HFFc6 (cell line): ENCODE measurements around the gene KANSL1. TPM values are rescaled to one million over a fixed set of nuclear protein-coding genes. Genes with fewer than 3 reads are reported as not detected.
"Not testable (repeated sequence)": the region's sequence is repeated elsewhere in the genome, so short reads cannot be mapped to it uniquely, and the experiment has no call there.

Experiments
- DNase-seq: peaks from one replicate; pipeline ENCODE4 v3.0.0-alpha.2; 2018
- H3K27ac Mint-ChIP-seq: 2 replicates; pipeline ENCODE4 v1.8.0; 2020; ENCODE audit warnings: mild to moderate bottlenecking, mixed read lengths
- H3K27me3 Mint-ChIP-seq: 2 replicates; pipeline ENCODE4 v1.8.0; 2021; ENCODE audit warnings: mild to moderate bottlenecking, moderate library complexity, mixed read lengths; ENCODE audit not compliant: insufficient read depth
- H3K36me3 Mint-ChIP-seq: 2 replicates; pipeline ENCODE4 v1.8.0; 2021; ENCODE audit warnings: low read depth, mixed read lengths
- H3K4me1 Mint-ChIP-seq: 2 replicates; pipeline ENCODE4 v1.8.0; 2020; ENCODE audit warnings: low read depth, mixed read lengths
- H3K4me3 Mint-ChIP-seq: 2 replicates; pipeline ENCODE4 v1.8.0; 2020; ENCODE audit warnings: mild to moderate bottlenecking, moderate library complexity, mixed read lengths
- H3K9me3 Mint-ChIP-seq: 2 replicates; pipeline ENCODE4 v1.8.0; 2020; ENCODE audit warnings: mild to moderate bottlenecking, mixed read lengths
- total RNA-seq, 6 experiments: library from RNA; stranded (reverse); fragmentation: NEBNext Ultra II Directional; extraction: Animal tissue kit (Norgen Biotek cat#: 25700); gene quantifications; 2 replicates in 1 of 6; 3 replicates in 5 of 6; pipeline ENCODE4 v1.2.3, GENCODE V29; 2021
- TF ChIP-seq, protein P1 (sequence below): fragments of 200-600 bp; sonication (generic); IDR thresholded peaks from 2 replicates; pipeline ENCODE4 v1.5.0; 2021; ENCODE audit warnings: antibody characterized with exemption, mild to moderate bottlenecking

The KANSL1 gene
- total RNA-seq, 6 experiments from 2014 or later: 23.8 to 33.0 (median 27.7) TPM

- Mint-ChIP-seq H3K4me1 (peaks cover 38% of the 10 kb centered on the region), H3K36me3 (peaks cover 10% of the 10 kb centered on the region), H3K27ac (no peak overlapping the region; the same call in 1 of the 2 replicates), H3K27me3 (peaks cover 2% of the 10 kb centered on the region; the same call in 1 of the 2 replicates), H3K4me3 (no peak overlapping the region), H3K9me3 (no peaks in the 10 kb centered on the region)
- TF ChIP-seq, protein P1, sequence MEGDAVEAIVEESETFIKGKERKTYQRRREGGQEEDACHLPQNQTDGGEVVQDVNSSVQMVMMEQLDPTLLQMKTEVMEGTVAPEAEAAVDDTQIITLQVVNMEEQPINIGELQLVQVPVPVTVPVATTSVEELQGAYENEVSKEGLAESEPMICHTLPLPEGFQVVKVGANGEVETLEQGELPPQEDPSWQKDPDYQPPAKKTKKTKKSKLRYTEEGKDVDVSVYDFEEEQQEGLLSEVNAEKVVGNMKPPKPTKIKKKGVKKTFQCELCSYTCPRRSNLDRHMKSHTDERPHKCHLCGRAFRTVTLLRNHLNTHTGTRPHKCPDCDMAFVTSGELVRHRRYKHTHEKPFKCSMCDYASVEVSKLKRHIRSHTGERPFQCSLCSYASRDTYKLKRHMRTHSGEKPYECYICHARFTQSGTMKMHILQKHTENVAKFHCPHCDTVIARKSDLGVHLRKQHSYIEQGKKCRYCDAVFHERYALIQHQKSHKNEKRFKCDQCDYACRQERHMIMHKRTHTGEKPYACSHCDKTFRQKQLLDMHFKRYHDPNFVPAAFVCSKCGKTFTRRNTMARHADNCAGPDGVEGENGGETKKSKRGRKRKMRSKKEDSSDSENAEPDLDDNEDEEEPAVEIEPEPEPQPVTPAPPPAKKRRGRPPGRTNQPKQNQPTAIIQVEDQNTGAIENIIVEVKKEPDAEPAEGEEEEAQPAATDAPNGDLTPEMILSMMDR: no peak
- peak; percentile 46 for DNase-seq
Observed at GRCh38 chr17:46092991-46093390, 100.2 kb downstream of the KANSL1 start.

DNA sequence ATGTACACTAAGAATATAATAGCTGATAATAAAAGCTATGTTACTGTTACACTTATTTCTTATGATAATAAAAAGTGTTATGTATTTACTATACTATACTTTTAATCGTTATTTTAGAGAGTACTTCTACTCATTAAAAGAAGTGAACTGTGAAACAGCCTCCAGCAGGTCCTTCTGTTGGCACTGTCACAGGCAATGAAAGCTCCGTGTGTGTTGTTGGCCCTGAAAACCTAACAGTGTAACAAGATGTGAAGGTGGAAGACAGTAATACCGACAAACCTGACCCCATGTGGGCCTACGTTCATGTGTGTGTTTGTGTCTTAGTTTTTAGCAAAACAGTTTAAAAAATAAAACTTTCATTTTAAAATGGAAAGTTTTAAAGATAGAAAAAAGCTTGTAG, 102.4 kb downstream of the KANSL1 start:
- H3K36me3 Mint-ChIP-seq: peaks cover 10% of the 10 kb centered on the region
- DNase-seq: no peak
- H3K4me3 Mint-ChIP-seq: no peak overlapping the region
- H3K9me3 Mint-ChIP-seq: no peaks in the 10 kb centered on the region
- TF ChIP-seq, protein P1: no peak
- H3K27me3 Mint-ChIP-seq: peaks cover 2% of the 10 kb centered on the region; the same call in 1 of the 2 replicates
- H3K27ac Mint-ChIP-seq: no peak overlapping the region
- peaks cover 28% of the 10 kb centered on the region for H3K4me1 Mint-ChIP-seq

DNA sequence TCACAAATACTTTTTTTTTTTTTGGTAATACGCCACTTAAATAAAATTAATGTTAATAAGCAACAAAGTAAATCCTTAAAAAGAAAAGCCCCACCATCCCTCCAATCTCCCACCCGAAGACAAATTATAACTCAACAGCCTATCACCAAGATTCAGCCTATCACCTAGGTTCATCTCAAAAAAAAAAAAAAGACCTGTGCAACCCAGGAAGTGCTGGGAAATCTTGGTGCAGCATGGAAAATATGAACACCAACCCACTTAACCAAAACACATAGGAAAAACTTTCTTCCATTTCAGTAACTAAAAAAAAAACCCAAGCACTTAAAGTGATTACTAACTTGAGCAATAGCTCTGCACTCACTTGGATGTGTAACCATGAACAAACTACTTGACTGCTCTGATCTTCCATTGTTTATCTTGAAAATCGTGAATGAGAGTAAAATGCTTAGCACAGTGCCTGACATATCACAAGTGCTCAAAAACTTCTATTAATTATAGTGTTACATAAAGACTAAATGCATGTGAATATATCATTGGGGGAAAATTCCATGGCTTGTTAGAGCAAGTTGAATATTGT, 103.8 kb downstream of the KANSL1 start:
- Mint-ChIP-seq H3K27ac (no peak overlapping the region), H3K4me3 (no peak overlapping the region), H3K27me3 (peaks cover 2% of the 10 kb centered on the region; the same call in 1 of the 2 replicates), H3K4me1 (peaks cover 28% of the 10 kb centered on the region), H3K36me3 (peaks cover 10% of the 10 kb centered on the region), H3K9me3 (no peaks in the 10 kb centered on the region)
- TF ChIP-seq, protein P1: no peak
- no peak for DNase-seq

GRCh38 chr17:46088595-46088994, 104.6 kb downstream of the KANSL1 start:
- Mint-ChIP-seq H3K36me3 (peaks cover 10% of the 10 kb centered on the region), H3K4me3 (no peak overlapping the region), H3K9me3 (no peaks in the 10 kb centered on the region), H3K27ac (no peak overlapping the region), H3K27me3 (no peaks in the 10 kb centered on the region; the same call in 1 of the 2 replicates), H3K4me1 (peaks cover 22% of the 10 kb centered on the region)
- no peak for DNase-seq
- TF ChIP-seq, protein P1: no peak

GRCh38 chr17:46087871-46088270, 105.4 kb downstream of the KANSL1 start:
- H3K27ac Mint-ChIP-seq, H3K4me3 Mint-ChIP-seq, H3K9me3 Mint-ChIP-seq, DNase-seq, H3K27me3 Mint-ChIP-seq: not testable (repeated sequence)
- peaks cover 15% of the 10 kb centered on the region for H3K4me1 Mint-ChIP-seq
- peaks cover 10% of the 10 kb centered on the region for H3K36me3 Mint-ChIP-seq

GRCh38 chr17:46086821-46087220, 106.4 kb downstream of the KANSL1 start:
- no peak for DNase-seq
- Mint-ChIP-seq H3K27me3 (no peaks in the 10 kb centered on the region; the same call in 1 of the 2 replicates), H3K9me3 (no peaks in the 10 kb centered on the region), H3K4me1 (peaks cover 17% of the 10 kb centered on the region), H3K36me3 (peaks cover 10% of the 10 kb centered on the region), H3K27ac (no peak overlapping the region), H3K4me3 (no peak overlapping the region)
- TF ChIP-seq, protein P1: no peak
